ENCODE data around the gene RTL1. TPM values are rescaled to one million over a fixed set of nuclear protein-coding genes. Genes with fewer than 3 reads are reported as not detected.

The RTL1 gene
- total RNA-seq, 3 donors from 2014 or later, result not detected

GRCh38 chr14:100905166-100905565 is 1.6 kb upstream of the RTL1 start:
- H3K4me1 ChIP-seq, result no peaks in the 10 kb centered on the region
- H3K4me3 ChIP-seq, result no peak overlapping the region
- intact Hi-C loops (cut with DNase I; ENCODE audit: low total_unique reads), result no loop called here
- no peaks in the 10 kb centered on the region for H3K36me3 ChIP-seq
- no peaks in the 10 kb centered on the region for H3K9me3 ChIP-seq
- TF ChIP-seq POLR2A (IDR thresholded peaks at IDR 0.05), result no peak
- DNase-seq (ENCODE audit: low spot score in 2 of 2), result no peak
- H3K27me3 ChIP-seq, result peaks cover 0 to 23% of the 10 kb centered on the region in 2 donors
- no peak overlapping the region for H3K27ac ChIP-seq

- intact Hi-C loops (cut with DNase I; ENCODE audit: low total_unique reads), result no loop called here
- peak overlapping the region in 2 of 3 donors; percentile 26 to 35 for H3K4me3 ChIP-seq
- peaks cover 0 to 22% of the 10 kb centered on the region in 2 donors for H3K27me3 ChIP-seq
- H3K27ac ChIP-seq, result no peak overlapping the region
- no peaks in the 10 kb centered on the region for H3K36me3 ChIP-seq
- H3K9me3 ChIP-seq, result no peaks in the 10 kb centered on the region
- DNase-seq (ENCODE audit: low spot score in 2 of 2), result no peak
- TF ChIP-seq POLR2AphosphoS5 (IDR thresholded peaks at IDR 0.05) (no peak), POLR2A (IDR thresholded peaks at IDR 0.05) (no peak)
- TF ChIP-seq, protein P1, sequence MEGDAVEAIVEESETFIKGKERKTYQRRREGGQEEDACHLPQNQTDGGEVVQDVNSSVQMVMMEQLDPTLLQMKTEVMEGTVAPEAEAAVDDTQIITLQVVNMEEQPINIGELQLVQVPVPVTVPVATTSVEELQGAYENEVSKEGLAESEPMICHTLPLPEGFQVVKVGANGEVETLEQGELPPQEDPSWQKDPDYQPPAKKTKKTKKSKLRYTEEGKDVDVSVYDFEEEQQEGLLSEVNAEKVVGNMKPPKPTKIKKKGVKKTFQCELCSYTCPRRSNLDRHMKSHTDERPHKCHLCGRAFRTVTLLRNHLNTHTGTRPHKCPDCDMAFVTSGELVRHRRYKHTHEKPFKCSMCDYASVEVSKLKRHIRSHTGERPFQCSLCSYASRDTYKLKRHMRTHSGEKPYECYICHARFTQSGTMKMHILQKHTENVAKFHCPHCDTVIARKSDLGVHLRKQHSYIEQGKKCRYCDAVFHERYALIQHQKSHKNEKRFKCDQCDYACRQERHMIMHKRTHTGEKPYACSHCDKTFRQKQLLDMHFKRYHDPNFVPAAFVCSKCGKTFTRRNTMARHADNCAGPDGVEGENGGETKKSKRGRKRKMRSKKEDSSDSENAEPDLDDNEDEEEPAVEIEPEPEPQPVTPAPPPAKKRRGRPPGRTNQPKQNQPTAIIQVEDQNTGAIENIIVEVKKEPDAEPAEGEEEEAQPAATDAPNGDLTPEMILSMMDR (IDR thresholded peaks at IDR 0.05), result no peak
- H3K4me1 ChIP-seq, result peaks cover 0 to 5% of the 10 kb centered on the region in 2 donors
These were observed 975 bp upstream of the RTL1 start for GRCh38 chr14:100904307-100905087.

DNA sequence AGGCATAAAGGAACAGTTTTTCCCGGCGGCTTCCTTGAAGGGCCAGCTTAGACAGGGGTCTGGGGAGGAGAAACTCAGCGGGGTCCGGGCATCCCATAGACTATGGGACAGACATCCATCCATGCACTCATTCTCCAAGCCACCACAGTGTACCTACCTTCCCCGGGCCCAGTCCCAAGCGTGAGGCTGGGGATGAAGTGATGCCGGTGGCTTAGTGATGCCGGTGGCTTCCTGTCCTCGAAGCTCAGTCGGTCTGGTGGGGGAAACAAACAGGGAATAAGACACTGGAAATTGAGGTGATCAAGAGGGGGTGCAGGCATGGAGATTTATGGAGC is 421 bp downstream of the RTL1 start:
- intact Hi-C loops (cut with DNase I; ENCODE audit: low total_unique reads), result no loop called here
- peaks cover 0 to 5% of the 10 kb centered on the region in 2 donors for H3K4me1 ChIP-seq
- peak in 1 of 2 donors; percentile 48 for DNase-seq (ENCODE audit: low spot score in 2 of 2)
- peaks cover 0 to 27% of the 10 kb centered on the region in 2 donors for H3K27me3 ChIP-seq
- no peaks in the 10 kb centered on the region for H3K9me3 ChIP-seq
- TF ChIP-seq POLR2A (IDR thresholded peaks at IDR 0.05), result no peak
- TF ChIP-seq, protein P1 (IDR thresholded peaks at IDR 0.05), result no peak
- no peak overlapping the region for H3K4me3 ChIP-seq
- H3K27ac ChIP-seq, result no peak overlapping the region
- no peaks in the 10 kb centered on the region for H3K36me3 ChIP-seq

DNA sequence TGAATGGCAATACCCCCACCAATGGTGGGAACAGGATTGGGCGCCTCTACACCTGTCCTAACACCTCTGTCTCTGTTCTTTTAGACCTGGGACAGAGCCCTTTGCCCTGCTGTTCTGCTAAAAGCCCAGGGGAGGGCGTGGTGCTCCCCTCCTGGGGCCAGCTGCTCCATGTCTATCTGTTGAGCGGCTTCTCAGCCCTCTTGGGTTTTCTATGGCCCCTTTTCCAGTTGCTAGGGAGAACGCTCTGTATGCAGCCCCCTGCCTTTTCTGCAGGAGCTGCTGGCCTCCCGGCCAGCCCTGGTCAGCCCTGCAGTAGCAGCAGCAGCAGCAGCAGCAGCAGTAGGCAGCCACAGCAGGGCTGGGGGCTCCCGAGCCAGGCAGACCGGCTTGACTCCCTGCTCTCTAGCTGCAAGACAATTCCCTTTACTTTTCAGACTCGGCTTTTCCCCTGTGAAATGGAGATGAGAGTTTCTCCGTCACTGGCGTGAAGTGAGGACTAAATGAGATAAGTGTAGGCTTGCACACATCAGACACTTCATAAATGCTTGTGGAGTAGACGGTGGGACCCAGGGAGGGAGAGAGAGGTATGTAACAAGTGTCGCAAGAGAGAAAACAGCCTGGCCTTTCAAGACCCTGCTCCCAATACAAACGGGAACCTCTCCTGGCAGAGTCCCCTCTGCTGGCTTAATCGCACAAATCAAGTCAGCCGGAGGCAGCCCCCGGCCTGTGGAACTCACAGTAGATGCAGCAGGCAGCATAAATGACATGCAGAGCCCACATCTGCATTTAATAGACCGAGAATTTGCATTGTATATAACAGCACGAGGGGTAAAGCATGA is 1.0 kb downstream of the RTL1 start:
- Histone ChIP-seq H3K36me3 (no peaks in the 10 kb centered on the region), H3K27me3 (peaks cover 0 to 27% of the 10 kb centered on the region in 2 donors), H3K4me3 (no peak overlapping the region), H3K4me1 (peaks cover 0 to 5% of the 10 kb centered on the region in 2 donors), H3K9me3 (no peaks in the 10 kb centered on the region), H3K27ac (no peak overlapping the region)
- TF ChIP-seq POLR2AphosphoS5 (IDR thresholded peaks at IDR 0.05) (no peak), POLR2A (IDR thresholded peaks at IDR 0.05) (no peak)
- TF ChIP-seq, protein P1 (IDR thresholded peaks at IDR 0.05), result no peak
- peak in 1 of 2 donors; percentile 15 for DNase-seq (ENCODE audit: low spot score in 2 of 2)
- intact Hi-C loops (cut with DNase I; ENCODE audit: low total_unique reads), result no loop called here

GRCh38 chr14:100901391-100902183 is 1.9 kb downstream of the RTL1 start:
- H3K9me3 ChIP-seq, result no peaks in the 10 kb centered on the region
- H3K4me1 ChIP-seq, result peaks cover 0 to 5% of the 10 kb centered on the region in 2 donors
- no peak overlapping the region for H3K27ac ChIP-seq
- H3K27me3 ChIP-seq, result peaks cover 0 to 28% of the 10 kb centered on the region in 2 donors
- no peaks in the 10 kb centered on the region for H3K36me3 ChIP-seq
- peak in 1 of 2 donors; percentile 37 for DNase-seq (ENCODE audit: low spot score in 2 of 2)
- TF ChIP-seq POLR2AphosphoS5 (IDR thresholded peaks at IDR 0.05) (no peak), POLR2A (IDR thresholded peaks at IDR 0.05) (no peak)
- TF ChIP-seq, protein P1 (IDR thresholded peaks at IDR 0.05), result no peak
- intact Hi-C loops (cut with DNase I; ENCODE audit: low total_unique reads), result no loop called here
- H3K4me3 ChIP-seq, result no peak overlapping the region

Data from breast epithelium (tissue), 4 donors.